Bladder microvascular endothelial cell (primary cell): ENCODE data around the gene CAMK1. TPM values are rescaled to one million over a fixed set of nuclear protein-coding genes. Genes with fewer than 3 reads are reported as not detected.

Experiments
- total RNA-seq: library from RNA; depleted of rRNA; stranded (reverse); fragments of >200 nt; gene quantifications from 2 replicates; pipeline ENCODE4 v1.2.3, GENCODE V29; 2014

The CAMK1 gene
- 32.8 and 33.2 TPM in 2 replicates for total RNA-seq

DNA sequence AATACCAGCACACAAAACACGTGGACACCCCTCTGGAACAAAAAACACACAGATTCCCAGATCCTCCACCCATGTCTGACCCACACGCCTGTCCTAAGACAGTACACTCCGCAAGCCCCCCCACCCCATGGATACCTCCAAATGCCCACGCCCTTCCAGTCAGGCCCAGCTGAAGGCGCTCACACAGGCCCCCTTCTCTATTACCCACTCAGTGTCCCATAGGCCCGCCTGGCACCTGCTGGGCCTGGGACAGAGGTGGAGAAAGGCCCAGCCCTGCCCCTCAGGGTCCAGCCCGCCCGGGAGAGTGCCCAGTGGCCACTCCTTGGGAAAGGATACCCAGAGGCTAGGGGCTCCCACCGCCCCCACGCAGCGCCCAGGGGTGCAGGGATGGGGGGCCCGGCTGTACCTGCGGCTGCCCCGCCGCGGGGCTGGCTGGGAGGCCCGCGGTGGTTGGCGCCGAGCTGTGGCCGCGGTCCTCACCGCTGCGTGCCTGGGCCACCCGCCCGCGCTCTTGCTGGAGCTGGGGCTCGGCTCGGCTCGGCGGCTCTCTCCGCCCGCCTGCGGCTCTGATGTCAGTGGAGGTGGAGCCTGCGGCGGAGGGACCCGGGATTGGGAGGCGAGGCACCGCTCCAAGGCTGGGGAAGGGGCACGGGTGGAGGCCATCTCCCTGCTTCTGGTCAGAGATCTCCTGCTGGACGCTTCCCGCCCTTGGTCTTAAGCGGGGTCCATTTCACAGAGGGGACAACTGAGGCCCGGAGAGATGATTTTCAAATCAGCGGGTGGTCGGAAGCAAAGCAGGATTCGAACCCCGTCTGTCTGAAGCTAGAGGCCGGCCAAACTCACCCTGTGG lies at the start of gene CAMK1:
TSS of gene CAMK1 (minus strand) at position 522 of the 850 bp plus-strand sequence. CDS start 2,198 bp downstream, outside the sequence.

DNA sequence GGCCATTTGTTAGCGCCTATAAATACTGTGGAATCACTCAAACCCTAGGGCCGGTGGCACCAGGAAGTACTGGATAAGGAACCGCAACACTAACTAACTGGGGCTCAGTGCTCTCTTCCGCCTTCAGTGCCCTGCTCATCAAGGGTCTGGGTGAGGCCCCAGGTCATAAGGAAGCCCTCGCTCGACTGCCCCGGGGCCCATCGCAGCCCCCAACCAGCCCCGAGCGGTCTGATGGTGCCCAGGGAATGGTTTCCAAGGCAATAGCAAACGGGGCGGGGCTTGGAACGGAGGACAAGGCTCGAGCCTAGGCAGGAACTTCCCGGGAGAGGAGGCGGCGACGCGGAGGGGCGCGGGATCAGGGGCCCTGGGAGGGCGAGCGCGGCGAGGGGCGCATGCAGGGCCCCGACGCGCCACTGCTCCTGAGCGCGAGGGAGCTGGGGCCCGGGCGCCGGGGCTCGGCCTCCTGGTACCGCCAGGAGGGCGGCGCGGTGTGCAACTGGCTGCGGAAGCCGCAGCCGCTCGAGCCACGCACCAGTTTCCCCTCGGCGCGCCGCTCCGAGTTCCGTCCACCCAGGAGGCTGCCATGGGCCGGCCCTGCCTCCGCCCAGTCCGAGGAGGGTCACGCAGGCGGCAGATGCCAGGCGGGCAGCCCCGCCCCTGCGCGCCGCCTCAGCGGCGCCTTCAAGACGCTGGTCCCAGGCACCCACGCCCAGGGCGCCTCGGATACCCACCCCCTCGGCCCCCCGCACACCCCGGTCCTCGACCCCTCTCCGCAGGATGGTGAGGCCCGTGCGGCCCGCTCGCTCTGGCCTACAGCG lies 40.1 kb upstream of the CAMK1 start, which contains the start of gene TTLL3:
TSS of gene TTLL3 (plus strand) at position 648 of the 818 bp plus-strand sequence. CDS start 400 bp downstream, outside the sequence.

DNA sequence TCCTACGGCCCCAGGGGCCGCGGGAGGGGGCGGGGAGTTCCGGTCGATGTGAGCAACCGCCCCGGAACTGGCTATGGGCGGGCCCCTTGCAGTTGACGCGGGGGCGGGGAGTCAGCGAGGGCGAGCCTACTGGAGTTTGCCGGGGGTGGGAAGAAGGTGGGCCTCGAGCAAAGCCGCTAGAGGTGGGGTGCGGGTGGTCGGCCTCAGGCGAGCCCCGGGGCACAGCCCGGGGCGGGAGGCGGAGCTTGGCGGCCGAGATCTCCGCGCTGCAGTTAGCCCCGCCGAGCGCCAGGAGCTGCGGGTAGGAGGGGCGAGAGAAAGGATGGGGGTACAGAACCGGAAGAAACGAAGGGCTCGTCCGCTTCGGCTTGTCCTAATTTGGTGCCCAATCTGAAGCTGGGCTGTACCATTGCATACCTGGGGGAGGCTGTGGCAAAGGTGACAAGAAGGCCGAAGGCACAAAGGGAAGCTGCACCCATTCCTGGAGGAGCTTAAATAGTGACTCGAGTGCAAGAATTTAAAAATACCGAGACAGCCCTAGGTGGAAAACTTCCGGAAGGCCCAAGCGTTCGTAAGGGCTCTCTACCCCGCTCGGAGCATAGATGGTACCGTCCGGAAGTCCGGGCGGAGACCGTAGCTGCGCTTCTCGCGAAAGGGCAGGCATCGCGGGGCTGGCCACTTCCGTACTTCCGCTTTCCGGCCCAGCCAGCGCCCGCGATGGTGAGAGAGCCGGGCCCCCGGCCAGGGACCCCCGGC lies 22.8 kb upstream of the CAMK1 start, which contains the start of the genes ARPC4 and TADA3:
TSS of gene ARPC4 (plus strand) at position 678 of the 756 bp plus-strand sequence. CDS start at position 718, 40 bp downstream.
TSS of gene TADA3 (minus strand) at position 69 of the 756 bp plus-strand sequence. CDS start 1,007 bp downstream, outside the sequence.

DNA sequence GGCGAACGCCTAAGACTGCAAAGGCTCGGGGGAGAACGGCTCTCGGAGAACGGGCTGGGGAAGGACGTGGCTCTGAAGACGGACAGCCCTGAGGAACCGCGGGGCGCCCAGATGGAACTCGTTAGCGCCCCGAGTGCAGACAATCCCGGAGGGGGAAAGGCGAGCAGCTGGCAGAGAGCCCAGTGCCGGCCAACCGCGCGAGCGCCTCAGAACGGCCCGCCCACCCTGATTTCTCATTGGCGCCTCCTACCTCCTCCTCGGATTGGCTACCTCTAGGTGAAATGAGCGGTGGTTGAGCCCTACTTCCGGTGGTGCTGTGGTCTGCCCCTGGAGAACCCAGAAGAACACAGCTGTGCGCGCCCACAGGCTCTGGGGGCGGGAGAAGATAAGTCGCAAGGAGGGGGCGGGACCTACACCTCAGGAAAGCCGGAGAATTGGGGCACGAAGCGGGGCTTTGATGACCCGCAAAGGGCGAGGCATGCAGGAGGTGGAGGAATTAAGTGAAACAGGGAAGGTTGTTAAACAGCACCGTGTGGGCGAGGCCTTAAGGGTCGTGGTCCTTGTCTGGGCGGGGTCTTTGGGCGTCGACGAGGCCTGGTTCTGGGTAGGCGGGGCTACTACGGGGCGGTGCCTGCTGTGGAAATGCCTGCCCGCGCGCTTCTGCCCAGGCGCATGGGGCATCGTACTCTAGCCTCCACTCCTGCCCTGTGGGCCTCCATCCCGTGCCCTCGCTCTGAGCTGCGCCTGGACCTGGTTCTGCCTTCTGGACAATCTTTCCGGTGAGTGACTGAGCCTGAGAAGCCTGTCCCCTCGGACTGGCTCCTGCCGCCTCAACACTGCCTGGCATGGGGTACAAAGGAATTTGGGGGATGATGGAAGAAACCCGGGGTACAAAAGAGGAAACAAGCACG lies 19.8 kb downstream of the CAMK1 start, which contains the start of gene OGG1:
TSS of gene OGG1 (plus strand) at position 308 of the 911 bp plus-strand sequence. CDS start at position 643, 335 bp downstream.

DNA sequence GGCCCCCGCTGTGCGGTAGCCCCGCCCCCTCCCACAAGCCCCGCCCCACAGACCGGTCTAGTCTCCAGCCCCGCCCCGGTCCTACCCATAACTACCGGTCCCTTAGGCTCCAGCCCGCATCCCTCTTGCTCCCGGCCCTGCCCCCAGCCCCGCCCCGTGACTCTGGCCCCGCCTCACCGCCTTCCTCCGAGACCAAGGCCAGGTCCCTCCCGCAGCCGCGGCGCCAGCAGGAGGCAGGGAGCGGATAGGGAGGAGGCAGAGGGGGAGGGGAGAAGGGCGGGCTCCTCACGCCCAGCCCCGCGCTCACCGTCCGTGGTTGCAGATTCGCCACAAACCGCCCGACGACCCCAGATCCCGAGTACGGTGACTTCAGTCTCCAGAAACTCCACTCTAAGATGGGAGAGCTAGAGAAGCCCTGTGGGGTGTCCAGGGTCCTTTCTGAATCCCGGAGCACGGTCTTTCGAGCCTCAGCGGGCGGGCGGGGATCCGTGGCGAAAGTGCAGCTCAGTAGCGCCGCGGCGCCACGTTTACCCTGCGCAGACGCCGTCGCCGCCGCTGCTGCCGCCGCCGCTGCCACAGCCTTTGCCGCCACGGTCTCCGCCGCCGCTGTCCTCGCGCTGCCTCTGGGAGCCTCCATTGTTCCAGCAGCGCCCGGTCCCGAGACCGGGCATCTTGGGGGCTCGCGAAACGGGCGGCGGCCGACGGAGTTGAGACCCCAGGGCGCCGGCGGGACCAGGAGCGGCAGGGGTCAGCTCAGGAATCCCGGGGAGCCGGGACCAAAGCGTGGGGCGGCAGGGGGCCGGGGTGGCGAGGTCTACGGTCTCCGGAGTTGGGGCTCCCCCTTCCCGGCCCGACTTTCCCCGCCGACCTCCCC lies 38.3 kb downstream of the CAMK1 start, which contains the start of gene BRPF1:
TSS of gene BRPF1 (plus strand) at position 530 of the 874 bp plus-strand sequence. CDS start 2,406 bp downstream, outside the sequence.

Other genes with a start within 250 kb of the CAMK1 start
- gene LHFPL4, start 216.1 kb downstream of the CAMK1 start, total RNA-seq, result 0.06 TPM in 1 of 2 replicates, not detected in the other
- gene MTMR14, start 120.4 kb downstream of the CAMK1 start, total RNA-seq, result 45.7 and 66.6 TPM in 2 replicates
- gene CPNE9, start 66.1 kb downstream of the CAMK1 start, total RNA-seq, result not detected in 2 replicates
- 16.5 and 28.2 TPM in 2 replicates for gene BRPF1, start 38.2 kb downstream of the CAMK1 start, total RNA-seq
- gene OGG1, start 20.0 kb downstream of the CAMK1 start, total RNA-seq, result 16.7 and 22.6 TPM in 2 replicates
- 28.5 and 43.7 TPM in 2 replicates for gene TADA3, start 22.5 kb upstream of the CAMK1 start, total RNA-seq
- 179 and 237 TPM in 2 replicates for gene ARPC4, start 23.1 kb upstream of the CAMK1 start, total RNA-seq
- gene TTLL3, start 40.3 kb upstream of the CAMK1 start, total RNA-seq, result 7.1 and 19.3 TPM in 2 replicates
- gene RPUSD3, start 74.1 kb upstream of the CAMK1 start, total RNA-seq, result 16.7 and 20.1 TPM in 2 replicates
- gene CIDEC, start 110.3 kb upstream of the CAMK1 start, total RNA-seq, result not detected in 2 replicates
- 19.1 and 24.2 TPM in 2 replicates for gene JAGN1, start 120.7 kb upstream of the CAMK1 start, total RNA-seq
- 0.19 and 0.49 TPM in 2 replicates for gene IL17RE, start 132.9 kb upstream of the CAMK1 start, total RNA-seq
- gene IL17RC, start 147.2 kb upstream of the CAMK1 start, total RNA-seq, result 11.7 and 16.5 TPM in 2 replicates
- gene CRELD1, start 163.9 kb upstream of the CAMK1 start, total RNA-seq, result 18.6 and 72.6 TPM in 2 replicates
- 0.49 and 0.63 TPM in 2 replicates for gene PRRT3, start 182.5 kb upstream of the CAMK1 start, total RNA-seq
- gene EMC3, start 216.9 kb upstream of the CAMK1 start, total RNA-seq, result 46.3 and 63.1 TPM in 2 replicates